Astrocyte of the cerebellum (primary cell): ENCODE results near the gene ARMS2.
A peak's percentile ranks its signal among the peaks of the same experiment; 100 is the strongest.

Experiments used
- DNase-seq: peaks from one replicate; pipeline ENCODE4 v3.0.0-alpha.2; 2011; ENCODE audit warnings: low read depth
- H3K4me3 ChIP-seq: 2 replicates; pipeline ENCODE4 v1.5.1; 2011; ENCODE audit warnings: mild to moderate bottlenecking, low read depth, low read length, moderate library complexity
- in situ Hi-C: cut with HindIII; loops from 2 replicates; pipeline ENCODE4 v1.10.0; 2017; ENCODE audit warnings: low sequenced_read_pairs
- TF ChIP-seq, protein P1 (sequence below): IDR thresholded peaks from 2 replicates; pipeline ENCODE4 v1.5.1; 2012; ENCODE audit warnings: low read length, low read depth, moderate library complexity, mild to moderate bottlenecking; ENCODE audit errors: missing control alignments

The ARMS2 gene

DNA sequence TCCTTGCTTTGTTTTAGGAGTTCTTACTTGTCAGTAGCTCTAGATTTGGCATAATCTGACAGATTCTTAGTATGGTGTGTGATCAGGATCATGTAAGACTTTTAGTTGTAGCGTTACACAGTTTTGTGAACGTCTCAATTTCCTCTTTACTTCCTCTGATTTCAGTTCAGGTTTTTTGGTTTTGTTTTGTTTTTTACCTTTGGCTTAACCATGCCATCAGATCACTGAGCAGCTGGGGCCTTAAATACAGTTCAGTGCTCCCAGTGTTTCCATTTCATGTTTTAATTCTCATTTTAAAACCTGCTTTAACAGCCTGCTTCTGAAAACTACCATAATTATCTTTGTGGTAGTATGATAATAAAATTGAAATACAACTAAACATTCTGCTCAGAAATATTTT, 27.2 kb upstream of the ARMS2 start:
- in situ Hi-C loops, result loop anchor here (25.0 kb wide), 1 partner anchor 265 kb away; no protein-coding TSS in a partner anchor
- TF ChIP-seq, protein P1, sequence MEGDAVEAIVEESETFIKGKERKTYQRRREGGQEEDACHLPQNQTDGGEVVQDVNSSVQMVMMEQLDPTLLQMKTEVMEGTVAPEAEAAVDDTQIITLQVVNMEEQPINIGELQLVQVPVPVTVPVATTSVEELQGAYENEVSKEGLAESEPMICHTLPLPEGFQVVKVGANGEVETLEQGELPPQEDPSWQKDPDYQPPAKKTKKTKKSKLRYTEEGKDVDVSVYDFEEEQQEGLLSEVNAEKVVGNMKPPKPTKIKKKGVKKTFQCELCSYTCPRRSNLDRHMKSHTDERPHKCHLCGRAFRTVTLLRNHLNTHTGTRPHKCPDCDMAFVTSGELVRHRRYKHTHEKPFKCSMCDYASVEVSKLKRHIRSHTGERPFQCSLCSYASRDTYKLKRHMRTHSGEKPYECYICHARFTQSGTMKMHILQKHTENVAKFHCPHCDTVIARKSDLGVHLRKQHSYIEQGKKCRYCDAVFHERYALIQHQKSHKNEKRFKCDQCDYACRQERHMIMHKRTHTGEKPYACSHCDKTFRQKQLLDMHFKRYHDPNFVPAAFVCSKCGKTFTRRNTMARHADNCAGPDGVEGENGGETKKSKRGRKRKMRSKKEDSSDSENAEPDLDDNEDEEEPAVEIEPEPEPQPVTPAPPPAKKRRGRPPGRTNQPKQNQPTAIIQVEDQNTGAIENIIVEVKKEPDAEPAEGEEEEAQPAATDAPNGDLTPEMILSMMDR, result no peak
- DNase-seq, result no peak
- no peak overlapping the region for H3K4me3 ChIP-seq

DNA sequence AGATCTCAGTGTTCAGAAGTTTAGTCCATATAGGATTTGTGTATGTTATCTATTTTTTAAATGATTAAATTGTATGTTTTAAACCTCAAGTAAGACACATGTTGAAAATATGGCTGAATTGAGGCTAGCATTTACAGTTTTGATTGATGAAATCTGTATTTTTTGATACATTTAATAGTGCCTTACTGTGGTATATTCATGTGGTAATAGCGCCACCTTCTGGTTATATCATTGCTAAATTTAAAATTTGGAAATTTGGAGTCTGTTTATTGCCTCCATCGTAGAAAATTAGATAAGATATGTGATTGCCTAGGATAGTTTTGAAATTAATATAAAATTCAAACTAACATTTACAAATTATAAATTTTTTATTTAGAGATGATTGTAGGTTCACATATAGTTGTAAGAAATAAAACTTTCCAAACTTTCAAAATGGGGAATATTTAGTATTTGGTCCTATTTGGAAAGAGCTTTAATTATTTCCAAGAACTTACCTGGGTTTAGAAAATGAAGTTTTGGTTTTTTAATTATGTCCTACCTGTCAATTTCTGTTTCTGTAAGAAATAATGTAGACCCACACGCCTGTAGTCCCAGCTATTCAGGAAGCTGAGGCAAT, 19.1 kb upstream of the ARMS2 start:
- in situ Hi-C loops, result loop anchor here (25.0 kb wide), 1 partner anchor 273 kb away; no protein-coding TSS in a partner anchor
- DNase-seq, result peak; percentile 44
- TF ChIP-seq, protein P1, result no peak
- H3K4me3 ChIP-seq, result no peak overlapping the region

DNA sequence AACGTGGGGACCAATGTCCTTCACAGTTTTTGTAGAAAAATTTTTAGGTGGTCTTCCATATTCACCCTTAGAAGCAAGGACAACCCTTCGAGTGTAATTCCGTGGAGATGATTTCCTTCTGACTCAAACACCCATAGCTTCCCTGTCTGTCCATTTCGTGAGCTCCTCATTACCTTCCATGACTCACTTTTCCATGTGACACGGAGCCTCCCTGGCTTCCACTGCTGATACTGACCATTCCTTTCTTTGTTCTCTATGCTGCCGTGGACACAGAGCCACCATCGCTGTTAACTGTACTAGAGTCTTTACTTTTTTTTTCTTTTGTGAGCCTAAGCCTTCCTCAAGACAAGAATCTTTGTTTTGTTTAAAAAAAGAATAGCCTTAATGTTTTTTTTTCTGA, 12.5 kb upstream of the ARMS2 start:
- in situ Hi-C loops, result loop anchor here (25.0 kb wide), 1 partner anchor 280 kb away; no protein-coding TSS in a partner anchor
- no peak overlapping the region for H3K4me3 ChIP-seq
- TF ChIP-seq, protein P1, result no peak
- DNase-seq, result peak; percentile 36

DNA sequence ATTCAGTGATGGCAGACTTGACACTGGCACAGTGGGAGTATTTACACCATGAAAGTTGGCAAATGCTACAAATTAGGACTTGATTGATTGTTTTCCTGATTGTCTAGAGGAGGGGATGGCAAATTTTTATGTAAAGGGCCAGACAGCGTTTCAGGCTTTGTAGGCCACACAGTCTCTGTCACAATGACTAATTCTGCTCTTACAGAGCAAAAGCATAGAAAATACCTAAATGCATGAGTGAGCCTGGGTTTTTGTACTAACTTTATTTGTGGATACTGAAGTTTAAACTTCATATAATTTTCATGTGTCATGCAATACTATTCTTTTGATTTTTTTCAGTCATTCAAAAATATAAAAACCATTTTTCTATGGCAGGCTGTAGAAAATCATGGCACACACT, 9.0 kb upstream of the ARMS2 start:
- in situ Hi-C loops, result loop anchor here (25.0 kb wide), 1 partner anchor 283 kb away; no protein-coding TSS in a partner anchor

DNA sequence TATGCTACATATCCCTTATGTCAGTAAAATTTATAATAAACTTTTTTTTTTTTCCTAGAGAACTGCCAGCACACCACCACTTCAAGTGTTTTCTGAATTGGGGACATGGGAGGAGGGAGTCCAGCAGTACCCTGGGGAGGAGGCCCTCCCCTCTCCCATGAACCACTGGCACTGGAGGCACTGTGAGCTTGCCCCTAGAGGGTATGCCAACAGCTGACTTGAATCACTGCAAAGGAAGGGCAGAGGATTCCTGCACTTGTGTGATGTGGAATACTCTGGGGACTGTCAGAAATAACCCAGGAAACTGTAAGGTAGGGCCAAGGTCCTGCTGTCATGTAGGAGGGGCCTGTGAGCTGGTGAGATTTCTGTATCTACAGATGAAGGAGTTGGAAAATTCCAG, 8.5 kb upstream of the ARMS2 start:
- in situ Hi-C loops, result loop anchor here (25.0 kb wide), 1 partner anchor 284 kb away; no protein-coding TSS in a partner anchor
- DNase-seq, result no peak
- TF ChIP-seq, protein P1, result no peak
- no peak overlapping the region for H3K4me3 ChIP-seq

More for the DNA sequence above, 9.0 kb upstream of the ARMS2 start:
- no peak for DNase-seq
- TF ChIP-seq, protein P1, result no peak
- no peak overlapping the region for H3K4me3 ChIP-seq

DNA sequence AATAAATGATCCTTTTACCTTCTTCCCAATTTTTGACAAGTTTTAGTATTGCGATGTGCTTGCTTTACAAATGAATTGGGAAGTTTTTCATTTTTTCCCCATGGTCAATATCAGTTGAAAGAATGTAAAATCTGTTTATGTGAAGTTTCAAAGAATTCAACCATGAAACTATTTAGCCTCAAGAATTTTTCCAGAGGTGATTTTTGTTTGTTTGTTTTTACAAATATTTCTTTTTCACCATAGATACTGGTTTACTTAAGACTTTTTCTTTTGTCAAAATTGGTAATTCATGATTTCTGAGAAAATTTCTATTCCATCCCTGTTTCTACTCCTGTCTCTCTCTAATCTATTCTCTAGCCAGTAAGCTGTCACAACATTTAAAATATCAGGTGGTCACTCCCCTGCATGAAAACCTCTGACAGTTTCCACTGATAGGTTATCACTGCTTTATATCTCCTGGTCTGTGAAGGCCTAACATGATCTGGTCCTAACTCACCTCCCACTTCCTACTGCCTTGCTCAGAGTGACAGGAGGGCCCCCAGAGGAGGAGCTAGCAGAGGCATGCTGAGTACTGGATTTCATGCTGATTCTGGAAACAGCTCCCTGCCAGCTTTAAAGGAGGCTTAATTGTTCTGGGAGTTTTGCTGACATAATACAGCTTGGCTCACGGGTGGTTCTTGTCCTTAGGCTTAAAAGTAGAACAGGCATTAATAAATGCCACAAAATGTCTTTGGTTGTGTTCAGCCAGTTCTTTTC, 7.6 kb upstream of the ARMS2 start:
- no peak overlapping the region for H3K4me3 ChIP-seq
- TF ChIP-seq, protein P1, result no peak
- in situ Hi-C loops, result loop anchor here (25.0 kb wide), 1 partner anchor 285 kb away; no protein-coding TSS in a partner anchor
- DNase-seq, result peak; percentile 29
